ENCODE measurements around the gene ELANE.

- TF ChIP-seq CTCF (IDR thresholded peaks at IDR 0.05; ENCODE audit: insufficient read depth, low read length) (no peak), GABPA (IDR thresholded peaks at IDR 0.05; ENCODE audit: low read depth) (no peak), REST (IDR thresholded peaks at IDR 0.05; ENCODE audit: insufficient replicate concordance, low read depth) (no peak), SPI1 (IDR thresholded peaks at IDR 0.05; ENCODE audit: borderline replicate concordance, low read depth) (no peak), POLR2AphosphoS5 (IDR thresholded peaks at IDR 0.05; ENCODE audit: low read depth) (peak; percentile 14; the same call in 1 of the 2 replicates)
Observed at GRCh38 chr19:810883-811489, 41.1 kb upstream of the ELANE start.
